ENCODE data around the gene CHST8. TPM values are rescaled to one million over a fixed set of nuclear protein-coding genes. Genes with fewer than 3 reads are reported as not detected.

The CHST8 gene
- total RNA-seq, 1 experiment from 2014 or later: 25.7 TPM

DNA sequence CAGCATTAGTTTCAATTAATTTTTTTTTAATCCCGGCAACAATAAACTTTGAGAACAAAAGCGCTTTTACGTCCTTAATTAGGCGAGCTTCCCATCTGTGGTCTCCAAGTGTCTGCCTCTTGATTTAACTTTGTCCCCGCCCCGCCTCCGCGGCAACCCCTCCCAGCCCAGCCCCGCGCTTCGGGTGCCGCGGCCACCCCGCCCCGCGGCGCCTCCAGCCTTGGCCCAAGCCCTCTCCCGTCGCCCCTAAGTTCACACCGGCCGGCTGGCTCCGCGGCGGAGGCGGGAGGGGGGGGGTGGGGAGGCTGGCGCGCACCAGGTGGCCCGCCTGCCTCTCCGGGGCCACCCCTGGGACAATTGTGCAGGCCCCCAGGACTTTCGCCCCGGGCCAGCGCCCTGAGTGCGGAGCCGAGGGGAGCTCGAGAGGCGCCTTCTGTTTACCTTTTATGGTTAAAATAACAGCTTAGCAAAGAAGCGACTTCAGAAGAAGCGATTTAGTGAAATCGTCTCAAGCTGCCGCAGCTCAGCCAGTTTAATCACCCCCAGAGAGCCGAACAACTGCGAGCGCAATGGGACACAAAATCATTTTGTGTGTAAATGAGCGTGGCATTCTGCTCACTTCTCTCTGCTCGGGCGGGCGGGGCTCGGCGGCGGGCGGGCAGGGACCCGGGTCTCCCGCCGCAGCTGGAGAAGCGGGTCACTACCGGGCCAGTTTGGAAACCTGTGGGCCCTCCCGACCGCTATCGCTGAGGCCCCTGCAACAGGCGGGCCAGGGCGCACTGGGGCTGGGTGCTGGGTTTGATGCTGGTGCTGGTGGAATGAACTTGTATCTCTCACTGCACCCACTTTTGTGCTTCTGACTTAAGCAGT is 176.3 kb downstream of the CHST8 start:
- peak overlapping the region; percentile 100 for H3K4me3 ChIP-seq
- H3K36me3 ChIP-seq: peaks cover 9% of the 10 kb centered on the region
- DNase-seq: peak; percentile 82 to 83
- H3K27me3 ChIP-seq: no peaks in the 10 kb centered on the region
- H3K27ac ChIP-seq: peak overlapping the region; percentile 99; the same call in 1 of the 2 replicates
- no peaks in the 10 kb centered on the region for H3K9me3 ChIP-seq (replicated peaks)
- peaks cover 10% of the 10 kb centered on the region for H3K4me1 ChIP-seq

- no peaks in the 10 kb centered on the region for H3K27me3 ChIP-seq
- peak overlapping the region; percentile 100 for H3K4me3 ChIP-seq
- H3K36me3 ChIP-seq: peaks cover 9% of the 10 kb centered on the region
- no peaks in the 10 kb centered on the region for H3K9me3 ChIP-seq (replicated peaks)
- H3K4me1 ChIP-seq: peaks cover 10% of the 10 kb centered on the region
- DNase-seq: no peak
- H3K27ac ChIP-seq: no peak overlapping the region; the same call in 1 of the 2 replicates
Measured at GRCh38 chr19:33798681-33799111, 176.9 kb downstream of the CHST8 start.

DNA sequence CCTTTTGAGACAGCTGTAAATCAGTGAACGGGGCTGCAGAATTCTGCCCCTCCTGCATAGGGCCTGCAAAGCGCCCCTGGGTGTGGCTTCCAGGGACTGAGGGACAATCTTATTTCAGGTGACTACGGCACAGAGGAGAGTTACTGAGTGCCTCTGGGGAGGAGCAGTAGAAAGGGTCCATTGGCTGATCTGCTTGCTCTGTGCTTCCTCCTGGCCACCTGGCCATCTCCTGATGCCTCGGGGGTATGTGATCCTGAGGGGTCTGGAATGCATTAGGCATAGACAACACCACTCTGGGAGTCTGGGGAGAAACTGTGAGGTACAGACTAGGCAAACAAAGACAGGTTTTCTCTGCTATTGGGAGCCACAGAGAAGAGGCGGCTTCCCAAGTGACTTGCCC is 177.7 kb downstream of the CHST8 start:
- no peaks in the 10 kb centered on the region for H3K9me3 ChIP-seq (replicated peaks)
- no peak for DNase-seq
- H3K4me1 ChIP-seq: peaks cover 4% of the 10 kb centered on the region; the same call in 1 of the 2 replicates
- peaks cover 13% of the 10 kb centered on the region for H3K36me3 ChIP-seq
- H3K27ac ChIP-seq: no peak overlapping the region
- H3K27me3 ChIP-seq: no peaks in the 10 kb centered on the region
- no peak overlapping the region for H3K4me3 ChIP-seq

- H3K27ac ChIP-seq: no peak overlapping the region
- no peaks in the 10 kb centered on the region for H3K27me3 ChIP-seq
- H3K36me3 ChIP-seq: peaks cover 18% of the 10 kb centered on the region
Measured at GRCh38 chr19:33800012-33800680, 178.4 kb downstream of the CHST8 start.

GRCh38 chr19:33801411-33801810 is 179.7 kb downstream of the CHST8 start:
- Histone ChIP-seq H3K27me3 (no peaks in the 10 kb centered on the region), H3K27ac (no peak overlapping the region), H3K4me3 (no peak overlapping the region), H3K9me3 (replicated peaks) (no peaks in the 10 kb centered on the region), H3K36me3 (peaks cover 25% of the 10 kb centered on the region), H3K4me1 (peaks cover 3% of the 10 kb centered on the region; the same call in 1 of the 2 replicates)
- DNase-seq: no peak

More at GRCh38 chr19:33800012-33800680, 178.4 kb downstream of the CHST8 start:
- no peaks in the 10 kb centered on the region for H3K9me3 ChIP-seq (replicated peaks)
- H3K4me3 ChIP-seq: no peak overlapping the region
- DNase-seq: no peak
- H3K4me1 ChIP-seq: peaks cover 3% of the 10 kb centered on the region; the same call in 1 of the 2 replicates

- H3K9me3 ChIP-seq (replicated peaks): no peaks in the 10 kb centered on the region
- DNase-seq: no peak
- no peaks in the 10 kb centered on the region for H3K27me3 ChIP-seq
- no peak overlapping the region for H3K4me3 ChIP-seq
- no peak overlapping the region for H3K27ac ChIP-seq
- H3K4me1 ChIP-seq: peaks cover 3% of the 10 kb centered on the region; the same call in 1 of the 2 replicates
- H3K36me3 ChIP-seq: peaks cover 27% of the 10 kb centered on the region
Measured at GRCh38 chr19:33802001-33802400, 180.2 kb downstream of the CHST8 start.

GRCh38 chr19:33802801-33803200 is 181.0 kb downstream of the CHST8 start:
- Histone ChIP-seq H3K36me3 (peaks cover 32% of the 10 kb centered on the region), H3K9me3 (replicated peaks) (no peaks in the 10 kb centered on the region)

GRCh38 chr19:33803383-33803782 is 181.6 kb downstream of the CHST8 start:
- H3K4me3 ChIP-seq: no peak overlapping the region
- H3K36me3 ChIP-seq: peaks cover 35% of the 10 kb centered on the region

More at GRCh38 chr19:33802801-33803200, 181.0 kb downstream of the CHST8 start:
- no peak overlapping the region for H3K27ac ChIP-seq
- peaks cover 3% of the 10 kb centered on the region; the same call in 1 of the 2 replicates for H3K4me1 ChIP-seq
- DNase-seq: no peak
- H3K4me3 ChIP-seq: no peak overlapping the region
- no peaks in the 10 kb centered on the region for H3K27me3 ChIP-seq

GRCh38 chr19:33804021-33804799 is 182.5 kb downstream of the CHST8 start:
- no peak for DNase-seq
- Histone ChIP-seq H3K9me3 (replicated peaks) (no peaks in the 10 kb centered on the region), H3K4me3 (no peak overlapping the region), H3K36me3 (peaks cover 39% of the 10 kb centered on the region), H3K27me3 (no peaks in the 10 kb centered on the region), H3K27ac (no peak overlapping the region), H3K4me1 (no peaks in the 10 kb centered on the region)

More at GRCh38 chr19:33803383-33803782, 181.6 kb downstream of the CHST8 start:
- Histone ChIP-seq H3K27ac (no peak overlapping the region), H3K9me3 (replicated peaks) (no peaks in the 10 kb centered on the region), H3K4me1 (peaks cover 3% of the 10 kb centered on the region; the same call in 1 of the 2 replicates), H3K27me3 (no peaks in the 10 kb centered on the region)
- DNase-seq: no peak

DNA sequence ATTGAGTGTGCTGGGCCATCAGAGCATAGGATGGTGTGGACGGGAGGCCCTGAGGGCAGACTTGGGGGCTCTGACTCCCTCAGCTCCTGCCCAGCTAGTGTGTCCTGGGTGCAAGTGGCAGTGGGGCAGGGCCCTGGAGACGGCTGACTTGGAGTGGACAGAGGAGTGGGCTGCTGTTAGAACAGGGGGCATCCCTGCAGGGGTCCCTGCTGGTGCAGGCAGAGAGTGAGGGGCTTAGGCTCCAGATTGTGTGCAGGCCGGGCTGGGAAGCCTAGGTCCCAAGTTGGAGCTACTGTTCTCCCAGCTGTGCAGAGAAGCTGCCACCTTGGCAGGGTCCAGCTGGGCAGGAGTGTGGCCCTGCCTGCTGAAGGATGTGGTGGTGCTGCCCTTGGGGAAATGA is 183.6 kb downstream of the CHST8 start:
- Histone ChIP-seq H3K27me3 (no peaks in the 10 kb centered on the region), H3K4me3 (no peak overlapping the region), H3K27ac (no peak overlapping the region), H3K36me3 (peaks cover 42% of the 10 kb centered on the region), H3K9me3 (replicated peaks) (no peaks in the 10 kb centered on the region), H3K4me1 (no peaks in the 10 kb centered on the region)
- DNase-seq: no peak

GRCh38 chr19:33805840-33806433 is 184.2 kb downstream of the CHST8 start:
- Histone ChIP-seq H3K27me3 (no peaks in the 10 kb centered on the region), H3K4me1 (no peaks in the 10 kb centered on the region), H3K27ac (no peak overlapping the region), H3K36me3 (peaks cover 41% of the 10 kb centered on the region), H3K9me3 (replicated peaks) (no peaks in the 10 kb centered on the region), H3K4me3 (no peak overlapping the region)
- DNase-seq: no peak

DNA sequence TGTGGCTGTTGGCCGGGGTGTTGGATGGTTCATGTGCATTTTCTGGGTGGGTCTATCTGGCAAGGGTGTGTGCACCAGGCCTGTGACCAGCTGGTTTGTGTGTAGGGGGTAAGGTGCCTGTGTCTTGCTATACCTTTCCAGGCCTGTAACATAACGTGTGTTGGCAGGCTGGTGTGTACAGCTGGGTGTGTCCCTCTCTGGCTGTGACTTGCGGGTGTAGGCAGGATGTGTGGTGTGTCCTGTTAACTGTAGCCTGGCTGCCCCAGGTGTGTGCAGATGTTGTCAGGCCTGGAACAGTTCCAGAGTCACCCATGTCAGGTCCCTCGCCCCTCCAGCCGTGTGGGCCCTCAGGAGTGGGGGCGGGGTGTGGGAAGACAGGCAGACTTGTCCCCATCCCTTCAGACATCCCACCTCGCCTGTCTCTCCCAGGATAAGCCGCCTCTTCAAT is 184.7 kb downstream of the CHST8 start:
- Histone ChIP-seq H3K27me3 (no peaks in the 10 kb centered on the region), H3K4me1 (no peaks in the 10 kb centered on the region), H3K36me3 (peaks cover 38% of the 10 kb centered on the region), H3K27ac (no peak overlapping the region), H3K9me3 (replicated peaks) (no peaks in the 10 kb centered on the region), H3K4me3 (no peak overlapping the region)
- DNase-seq: no peak

GRCh38 chr19:33808399-33808798 is 186.6 kb downstream of the CHST8 start:
- no peaks in the 10 kb centered on the region for H3K4me1 ChIP-seq
- H3K27me3 ChIP-seq: no peaks in the 10 kb centered on the region
- DNase-seq: no peak
- H3K36me3 ChIP-seq: peaks cover 44% of the 10 kb centered on the region
- no peak overlapping the region for H3K4me3 ChIP-seq
- no peak overlapping the region for H3K27ac ChIP-seq
- no peaks in the 10 kb centered on the region for H3K9me3 ChIP-seq (replicated peaks)

DNA sequence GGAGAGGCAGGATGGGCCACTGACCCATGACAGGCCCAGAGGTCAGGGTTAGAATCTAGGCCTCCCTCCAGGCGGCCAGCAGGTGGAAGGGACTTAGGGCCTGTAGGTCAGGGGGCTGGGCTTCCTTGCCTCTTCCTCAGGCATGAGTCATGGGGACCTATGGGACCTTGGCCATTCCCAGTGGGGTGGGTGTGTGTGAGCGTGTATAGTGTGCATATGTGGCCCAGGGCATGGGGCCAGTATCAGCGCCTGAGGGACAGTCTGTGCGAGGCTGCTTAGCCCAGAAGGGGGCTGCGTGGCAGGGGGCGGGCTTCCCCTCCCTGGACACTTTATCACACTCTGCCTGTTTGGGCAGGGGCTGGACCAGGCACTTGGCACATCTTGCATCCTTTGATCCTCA is 188.2 kb downstream of the CHST8 start:
- H3K9me3 ChIP-seq (replicated peaks): no peaks in the 10 kb centered on the region
- H3K27me3 ChIP-seq: no peaks in the 10 kb centered on the region
- H3K27ac ChIP-seq: no peak overlapping the region
- H3K36me3 ChIP-seq: peaks cover 35% of the 10 kb centered on the region
- no peak for DNase-seq
- no peak overlapping the region for H3K4me3 ChIP-seq
- H3K4me1 ChIP-seq: no peaks in the 10 kb centered on the region

Measured in SJCRH30 (cell line).